ENCODE measurements around the gene MRPS26.

DNA sequence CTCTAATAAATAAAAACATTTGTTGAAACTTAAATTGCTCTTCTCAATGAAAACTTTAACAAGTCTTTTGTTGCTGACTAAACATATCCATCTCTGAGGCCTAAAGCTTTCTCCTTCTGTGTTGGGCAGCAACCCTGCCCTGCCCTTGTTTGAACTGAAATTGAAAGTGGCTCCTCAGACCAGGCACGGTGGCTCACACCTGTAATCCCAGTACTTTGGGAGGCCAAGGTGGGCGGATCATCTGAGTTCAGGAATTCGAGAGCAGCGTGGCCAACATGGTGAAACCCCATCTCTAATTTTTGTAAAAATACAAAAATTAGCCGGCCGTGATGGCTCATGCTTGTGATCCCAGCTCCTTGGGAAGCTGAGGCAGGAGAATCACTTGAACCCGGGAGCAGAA, 31.7 kb upstream of the MRPS26 start:
- no peak for TF ChIP-seq EP300 (IDR thresholded peaks at IDR 0.05)
- TF ChIP-seq POLR2A (IDR thresholded peaks at IDR 0.05), result no peak
- TF ChIP-seq, protein P1, sequence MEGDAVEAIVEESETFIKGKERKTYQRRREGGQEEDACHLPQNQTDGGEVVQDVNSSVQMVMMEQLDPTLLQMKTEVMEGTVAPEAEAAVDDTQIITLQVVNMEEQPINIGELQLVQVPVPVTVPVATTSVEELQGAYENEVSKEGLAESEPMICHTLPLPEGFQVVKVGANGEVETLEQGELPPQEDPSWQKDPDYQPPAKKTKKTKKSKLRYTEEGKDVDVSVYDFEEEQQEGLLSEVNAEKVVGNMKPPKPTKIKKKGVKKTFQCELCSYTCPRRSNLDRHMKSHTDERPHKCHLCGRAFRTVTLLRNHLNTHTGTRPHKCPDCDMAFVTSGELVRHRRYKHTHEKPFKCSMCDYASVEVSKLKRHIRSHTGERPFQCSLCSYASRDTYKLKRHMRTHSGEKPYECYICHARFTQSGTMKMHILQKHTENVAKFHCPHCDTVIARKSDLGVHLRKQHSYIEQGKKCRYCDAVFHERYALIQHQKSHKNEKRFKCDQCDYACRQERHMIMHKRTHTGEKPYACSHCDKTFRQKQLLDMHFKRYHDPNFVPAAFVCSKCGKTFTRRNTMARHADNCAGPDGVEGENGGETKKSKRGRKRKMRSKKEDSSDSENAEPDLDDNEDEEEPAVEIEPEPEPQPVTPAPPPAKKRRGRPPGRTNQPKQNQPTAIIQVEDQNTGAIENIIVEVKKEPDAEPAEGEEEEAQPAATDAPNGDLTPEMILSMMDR (IDR thresholded peaks at IDR 0.05), result no peak

All from stomach (tissue), 4 donors.